Effector memory CD8-positive, alpha-beta T cell (primary cell): ENCODE measurements around the gene CIC.

Experiments used
- ATAC-seq: fragments of 150-1000 bp; cut with Tn5 transposase; replicated peaks from 2 replicates; pipeline ENCODE4 v1.10.0; 2021; ENCODE audit warnings: mild to moderate bottlenecking, moderate library complexity
- DNase-seq, 3 experiments: peaks; one replicate each; pipeline ENCODE4 v3.0.0; 2021
- H3K27ac Mint-ChIP-seq, 2 donors: one replicate each; pipeline ENCODE4 v1.8.0; 2022; ENCODE audit warnings: mild to moderate bottlenecking in 2 of 2, mixed read lengths in 2 of 2, moderate library complexity in 2 of 2
- H3K27me3 Mint-ChIP-seq, 2 donors: one replicate each; pipeline ENCODE4 v1.8.0; 2022; ENCODE audit warnings: mixed read lengths in 2 of 2
- H3K36me3 Mint-ChIP-seq: one replicate; pipeline ENCODE4 v1.8.0; 2022; ENCODE audit warnings: mild to moderate bottlenecking, moderate library complexity, mixed read lengths; ENCODE audit not compliant: insufficient read depth
- H3K4me1 Mint-ChIP-seq, 2 donors: one replicate each; pipeline ENCODE4 v1.8.0; 2022; ENCODE audit warnings: low read depth in 2 of 2, mixed read lengths in 2 of 2
- H3K4me3 Mint-ChIP-seq, 2 donors: one replicate each; pipeline ENCODE4 v1.8.0; 2022; ENCODE audit warnings: mild to moderate bottlenecking in 2 of 2, mixed read lengths in 2 of 2, moderate library complexity in 2 of 2
- H3K9me3 Mint-ChIP-seq, 2 donors: one replicate each; pipeline ENCODE4 v1.8.0; 2022; ENCODE audit warnings: mixed read lengths in 2 of 2

Gene CIC

GRCh38 chr19:42247640-42248199 is 21.3 kb upstream of the CIC start:
- Mint-ChIP-seq H3K9me3 (no peaks in the 10 kb centered on the region), H3K4me3 (no peak overlapping the region), H3K4me1 (peaks cover 31 to 39% of the 10 kb centered on the region in 2 donors), H3K36me3 (peaks cover 61% of the 10 kb centered on the region), H3K27me3 (no peaks in the 10 kb centered on the region), H3K27ac (no peak overlapping the region)
- ATAC-seq: no peak
- no peak for DNase-seq

GRCh38 chr19:42248270-42249148 is 20.5 kb upstream of the CIC start:
- H3K9me3 Mint-ChIP-seq: no peaks in the 10 kb centered on the region
- no peak for DNase-seq
- ATAC-seq: no peak
- no peaks in the 10 kb centered on the region for H3K27me3 Mint-ChIP-seq
- H3K4me3 Mint-ChIP-seq: no peak overlapping the region
- H3K27ac Mint-ChIP-seq: peak overlapping the region in 1 of 2 donors; percentile 79
- H3K36me3 Mint-ChIP-seq: peaks cover 61% of the 10 kb centered on the region
- H3K4me1 Mint-ChIP-seq: peaks cover 30 to 38% of the 10 kb centered on the region in 2 donors

- Mint-ChIP-seq H3K4me3 (no peak overlapping the region), H3K27ac (peak overlapping the region in 1 of 2 donors; percentile 79), H3K27me3 (no peaks in the 10 kb centered on the region), H3K36me3 (peaks cover 60% of the 10 kb centered on the region), H3K4me1 (peaks cover 28 to 35% of the 10 kb centered on the region in 2 donors), H3K9me3 (no peaks in the 10 kb centered on the region)
- no peak for DNase-seq
- no peak for ATAC-seq
These were observed 19.8 kb upstream of the CIC start for GRCh38 chr19:42249149-42249750.

GRCh38 chr19:42249769-42250168 is 19.3 kb upstream of the CIC start:
- Mint-ChIP-seq H3K36me3 (peaks cover 55% of the 10 kb centered on the region), H3K27me3 (no peaks in the 10 kb centered on the region), H3K4me1 (peaks cover 24 to 30% of the 10 kb centered on the region in 2 donors), H3K9me3 (no peaks in the 10 kb centered on the region), H3K4me3 (no peak overlapping the region), H3K27ac (peak overlapping the region in 1 of 2 donors; percentile 79)
- DNase-seq (no peak), ATAC-seq (no peak)

GRCh38 chr19:42250183-42250665 is 18.8 kb upstream of the CIC start:
- H3K4me3 Mint-ChIP-seq: peak overlapping the region; percentile 14 to 35
- no peak for DNase-seq
- no peak for ATAC-seq
- H3K9me3 Mint-ChIP-seq: no peaks in the 10 kb centered on the region
- H3K27ac Mint-ChIP-seq: peak overlapping the region in 1 of 2 donors; percentile 79
- H3K27me3 Mint-ChIP-seq: no peaks in the 10 kb centered on the region
- H3K4me1 Mint-ChIP-seq: peaks cover 20 to 27% of the 10 kb centered on the region in 2 donors
- peaks cover 57% of the 10 kb centered on the region for H3K36me3 Mint-ChIP-seq

- ATAC-seq: no peak
- peak overlapping the region; percentile 14 to 35 for H3K4me3 Mint-ChIP-seq
- peaks cover 58% of the 10 kb centered on the region for H3K36me3 Mint-ChIP-seq
- peaks cover 23 to 30% of the 10 kb centered on the region in 2 donors for H3K4me1 Mint-ChIP-seq
- no peak overlapping the region for H3K27ac Mint-ChIP-seq
- DNase-seq: no peak
- H3K27me3 Mint-ChIP-seq: no peaks in the 10 kb centered on the region
- H3K9me3 Mint-ChIP-seq: no peaks in the 10 kb centered on the region
These were observed 18.2 kb upstream of the CIC start for GRCh38 chr19:42250666-42251531.

GRCh38 chr19:42251572-42252358 is 17.3 kb upstream of the CIC start:
- no peak for ATAC-seq
- Mint-ChIP-seq H3K9me3 (no peaks in the 10 kb centered on the region), H3K4me3 (peak overlapping the region; percentile 86 to 96), H3K27ac (peak overlapping the region; percentile 63 to 93), H3K27me3 (no peaks in the 10 kb centered on the region), H3K36me3 (peaks cover 49% of the 10 kb centered on the region), H3K4me1 (peaks cover 24 to 29% of the 10 kb centered on the region in 2 donors)
- DNase-seq: no peak

- Mint-ChIP-seq H3K4me3 (peak overlapping the region; percentile 86 to 96), H3K9me3 (no peaks in the 10 kb centered on the region), H3K36me3 (peaks cover 44% of the 10 kb centered on the region), H3K27ac (peak overlapping the region; percentile 93), H3K4me1 (peaks cover 24 to 29% of the 10 kb centered on the region in 2 donors), H3K27me3 (no peaks in the 10 kb centered on the region)
- no peak for ATAC-seq
- DNase-seq: no peak
These were observed 16.4 kb upstream of the CIC start for GRCh38 chr19:42252365-42253244.

- Mint-ChIP-seq H3K4me1 (peaks cover 24 to 29% of the 10 kb centered on the region in 2 donors), H3K4me3 (peak overlapping the region; percentile 86 to 96), H3K27me3 (no peaks in the 10 kb centered on the region), H3K36me3 (peaks cover 41% of the 10 kb centered on the region), H3K27ac (peak overlapping the region; percentile 93), H3K9me3 (no peaks in the 10 kb centered on the region)
- ATAC-seq (peak; percentile 25), DNase-seq (peak; percentile 40 to 48 (median 48))
These were observed 15.6 kb upstream of the CIC start for GRCh38 chr19:42253245-42254088.

GRCh38 chr19:42254089-42254849 is 14.8 kb upstream of the CIC start:
- DNase-seq: peak; percentile 60 to 62 (median 62)

More at GRCh38 chr19:42254089-42254849, 14.8 kb upstream of the CIC start:
- H3K36me3 Mint-ChIP-seq: peaks cover 35% of the 10 kb centered on the region
- no peaks in the 10 kb centered on the region for H3K9me3 Mint-ChIP-seq
- no peaks in the 10 kb centered on the region for H3K27me3 Mint-ChIP-seq
- peak overlapping the region; percentile 86 to 96 for H3K4me3 Mint-ChIP-seq
- peaks cover 24 to 27% of the 10 kb centered on the region in 2 donors for H3K4me1 Mint-ChIP-seq
- ATAC-seq: peak; percentile 46
- H3K27ac Mint-ChIP-seq: peak overlapping the region; percentile 56 to 67
